ENCODE data around the gene ANK3. TPM values are rescaled to one million over a fixed set of nuclear protein-coding genes. Genes with fewer than 3 reads are reported as not detected.

Gene ANK3
- total RNA-seq, 1 experiment from 2014 or later, result 1.7 TPM

DNA sequence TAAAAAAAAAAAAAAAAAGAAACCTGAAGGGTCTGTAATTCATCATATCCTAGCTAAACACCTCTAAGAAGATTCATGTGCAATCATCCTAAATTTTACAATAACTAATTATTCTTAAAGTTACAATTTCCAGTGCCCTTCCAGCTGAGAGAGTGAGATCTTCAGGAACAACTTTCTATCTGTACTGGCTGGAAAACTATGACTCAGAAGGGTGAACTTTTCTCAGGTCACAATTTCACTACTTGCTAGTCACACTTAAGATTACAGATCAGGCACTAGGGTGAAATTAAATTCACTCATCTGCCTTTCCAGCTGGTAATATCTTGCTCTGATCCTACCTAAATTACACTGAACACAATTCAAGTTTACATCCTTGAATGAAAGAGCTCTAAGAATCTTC, 158.8 kb downstream of the ANK3 start:
- peak; percentile 6 for DNase-seq (ENCODE audit: low read depth)

DNA sequence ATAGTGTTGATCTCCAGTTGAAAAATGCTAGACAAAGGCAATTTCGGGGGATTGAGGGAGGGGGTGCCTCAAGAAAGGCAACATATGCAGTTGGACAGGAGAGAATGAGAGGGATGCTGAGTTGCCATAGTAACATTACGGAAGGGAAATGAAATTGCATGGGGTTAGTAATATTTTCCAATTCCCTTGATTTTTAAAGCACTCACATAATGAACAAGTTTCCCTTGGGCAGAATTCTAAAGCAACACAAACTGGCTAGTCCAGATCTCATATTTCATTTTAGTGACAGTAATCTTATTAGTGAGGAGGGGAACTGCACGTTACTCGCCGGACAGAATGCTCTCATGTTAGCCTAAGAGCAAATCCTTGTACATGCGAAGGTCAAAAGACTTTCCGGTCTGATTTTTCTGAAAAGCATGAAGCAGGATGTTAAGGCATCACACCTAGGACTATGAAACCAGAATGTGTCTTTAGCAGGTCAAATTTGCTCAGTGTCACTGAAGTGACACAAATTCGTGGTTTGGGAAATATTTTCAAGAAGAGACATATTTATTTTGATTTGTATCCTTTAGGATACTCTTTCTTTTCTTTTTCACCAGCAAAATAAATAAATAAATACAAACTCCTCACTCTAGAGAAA, 165.5 kb downstream of the ANK3 start:
- DNase-seq (ENCODE audit: low read depth), result no peak

DNA sequence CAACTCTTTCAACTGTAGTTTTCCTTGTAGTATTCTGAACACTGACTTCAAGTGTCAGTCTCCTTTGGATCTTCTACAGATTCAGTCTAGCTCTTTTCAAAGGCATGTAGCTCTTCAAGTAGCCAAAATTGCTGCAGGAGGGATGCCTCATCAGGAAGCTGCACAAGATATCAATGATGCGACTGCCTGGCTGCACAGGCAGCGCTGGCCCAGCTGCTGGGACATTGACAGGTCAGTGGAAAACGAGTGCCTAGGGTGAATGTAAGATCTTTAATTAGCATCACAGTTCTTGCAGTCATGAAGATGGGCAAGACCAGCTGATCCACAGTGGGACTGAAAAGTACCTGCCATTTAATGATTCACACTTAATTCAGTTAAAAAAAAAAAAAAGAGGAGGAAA, 167.6 kb downstream of the ANK3 start:
- DNase-seq (ENCODE audit: low read depth), result no peak

DNA sequence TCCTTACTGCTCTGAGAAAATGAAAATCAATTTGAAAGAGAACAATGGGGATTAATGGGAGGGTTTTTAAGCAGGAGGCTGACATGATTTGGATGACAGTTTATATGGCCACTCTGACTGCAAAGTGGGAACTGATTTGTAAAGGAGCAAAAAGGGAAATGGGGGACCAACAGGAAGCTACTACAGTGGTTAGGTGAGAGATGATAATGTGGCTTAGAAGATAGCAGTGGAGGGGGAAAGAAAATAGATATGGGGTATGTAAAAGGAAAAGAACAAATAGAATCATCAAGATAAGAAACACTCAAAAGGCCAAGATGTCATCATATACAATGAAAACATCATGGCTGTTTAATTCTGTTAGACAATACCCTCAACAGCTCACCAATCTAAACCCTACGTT, 177.5 kb downstream of the ANK3 start:
- no peak for DNase-seq (ENCODE audit: low read depth)

- no peak for DNase-seq (ENCODE audit: low read depth)
These were observed 179.7 kb downstream of the ANK3 start for GRCh38 chr10:60209874-60210570.

DNA sequence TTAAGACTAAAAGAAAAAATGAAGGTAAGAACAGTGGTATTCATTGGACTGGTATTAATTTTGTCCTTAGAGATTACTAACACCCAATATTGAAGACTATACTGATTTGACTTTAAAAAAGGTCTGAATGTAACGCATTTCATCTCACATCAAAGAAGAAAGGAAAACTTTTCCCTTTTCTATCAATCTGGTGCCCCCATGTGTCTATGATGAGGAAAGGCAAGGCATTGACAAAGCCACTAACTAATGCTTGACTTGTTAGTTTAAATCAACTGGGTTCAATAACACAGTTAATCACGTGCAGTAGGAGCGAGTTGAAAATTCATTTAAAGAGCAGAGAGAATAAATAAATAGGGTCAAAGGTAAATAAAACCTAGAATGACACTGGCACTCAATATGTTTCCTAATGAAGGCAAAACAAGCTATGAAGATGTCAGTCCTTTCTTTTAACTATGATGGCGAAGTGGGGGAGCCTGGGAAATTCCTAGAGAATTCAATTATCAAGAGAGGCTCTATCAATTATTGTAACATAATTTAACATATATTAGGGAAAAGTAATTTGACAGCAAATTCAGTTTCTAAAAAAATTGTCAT, 180.9 kb downstream of the ANK3 start:
- DNase-seq (ENCODE audit: low read depth), result peak; percentile 21

DNA sequence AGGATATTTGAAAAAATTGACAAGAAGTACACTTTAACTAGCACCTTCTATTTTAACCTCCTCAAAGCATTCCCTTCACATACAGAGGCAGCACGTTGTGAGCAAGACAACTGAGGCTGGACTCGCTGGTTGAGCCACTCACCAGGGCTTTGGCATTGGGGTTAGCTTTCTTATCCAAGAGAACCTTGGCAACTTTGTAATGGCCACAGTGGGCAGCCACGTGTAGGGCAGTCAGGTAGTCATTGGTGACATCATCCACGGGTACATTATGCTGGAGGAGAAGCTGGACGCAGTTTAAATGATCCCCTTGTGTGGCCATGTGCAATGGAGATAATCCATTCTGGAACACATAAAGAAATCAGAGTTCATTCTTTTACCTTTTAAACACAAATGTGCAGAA, 181.8 kb downstream of the ANK3 start:
- DNase-seq (ENCODE audit: low read depth), result no peak

DNA sequence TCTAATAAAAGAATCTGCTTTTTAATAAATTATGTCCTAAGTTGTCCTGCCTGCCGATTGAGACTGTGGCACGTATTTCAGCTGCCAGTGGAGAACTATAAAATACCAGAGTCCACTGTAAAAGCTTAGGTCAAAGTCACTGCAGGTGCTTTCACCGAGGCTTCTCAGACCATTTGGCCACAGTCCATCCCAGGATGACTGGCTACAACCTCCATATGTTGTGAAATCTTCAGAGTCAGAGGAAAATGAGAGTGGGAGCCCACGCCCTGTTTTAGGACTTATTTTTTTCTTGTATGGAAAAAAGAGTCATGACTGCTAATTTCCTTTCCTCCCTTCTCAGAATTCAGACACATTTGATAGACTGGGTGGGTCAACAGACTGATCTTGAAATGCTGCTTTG, 182.9 kb downstream of the ANK3 start:
- no peak for DNase-seq (ENCODE audit: low read depth)

DNA sequence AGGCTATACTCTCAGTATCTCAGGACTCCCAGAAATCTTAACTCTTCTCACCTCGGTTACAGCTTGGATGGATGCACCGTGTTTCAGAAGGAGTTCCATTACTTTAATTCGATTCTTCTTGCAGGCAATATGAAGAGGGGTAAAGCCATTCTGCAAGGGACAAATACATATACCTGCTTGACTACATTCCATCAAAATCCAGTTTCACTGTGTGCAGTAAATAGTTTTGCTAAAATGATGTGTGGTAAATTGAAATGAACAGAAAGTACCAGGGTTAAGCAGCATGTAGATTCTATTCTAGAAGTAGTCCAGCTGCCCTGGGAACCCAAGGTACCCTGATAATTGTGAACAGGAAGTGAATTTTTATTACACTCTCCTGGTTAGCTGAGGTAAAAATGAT, 183.9 kb downstream of the ANK3 start:
- no peak for DNase-seq (ENCODE audit: low read depth)

- peak; percentile 6 for DNase-seq (ENCODE audit: low read depth)
These were observed 185.6 kb downstream of the ANK3 start for GRCh38 chr10:60203993-60204618.

DNA sequence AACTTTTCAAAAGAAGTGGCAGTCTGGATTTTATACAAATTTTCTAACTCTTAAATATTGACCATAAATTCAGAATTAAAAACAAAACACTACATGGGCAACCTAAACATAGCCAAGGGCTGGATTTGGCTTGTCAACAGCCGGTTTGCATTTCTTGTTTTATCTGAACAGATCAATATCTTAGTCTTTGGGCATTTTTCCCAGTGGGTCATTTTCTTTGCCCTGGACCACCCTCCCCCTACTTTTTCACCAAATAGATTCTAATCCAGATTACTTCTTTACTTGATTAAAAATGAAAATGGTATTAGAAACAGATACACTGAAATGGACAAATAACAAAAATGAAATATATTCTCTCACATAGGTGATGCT, 189.0 kb downstream of the ANK3 start:
- DNase-seq (ENCODE audit: low read depth), result no peak

DNA sequence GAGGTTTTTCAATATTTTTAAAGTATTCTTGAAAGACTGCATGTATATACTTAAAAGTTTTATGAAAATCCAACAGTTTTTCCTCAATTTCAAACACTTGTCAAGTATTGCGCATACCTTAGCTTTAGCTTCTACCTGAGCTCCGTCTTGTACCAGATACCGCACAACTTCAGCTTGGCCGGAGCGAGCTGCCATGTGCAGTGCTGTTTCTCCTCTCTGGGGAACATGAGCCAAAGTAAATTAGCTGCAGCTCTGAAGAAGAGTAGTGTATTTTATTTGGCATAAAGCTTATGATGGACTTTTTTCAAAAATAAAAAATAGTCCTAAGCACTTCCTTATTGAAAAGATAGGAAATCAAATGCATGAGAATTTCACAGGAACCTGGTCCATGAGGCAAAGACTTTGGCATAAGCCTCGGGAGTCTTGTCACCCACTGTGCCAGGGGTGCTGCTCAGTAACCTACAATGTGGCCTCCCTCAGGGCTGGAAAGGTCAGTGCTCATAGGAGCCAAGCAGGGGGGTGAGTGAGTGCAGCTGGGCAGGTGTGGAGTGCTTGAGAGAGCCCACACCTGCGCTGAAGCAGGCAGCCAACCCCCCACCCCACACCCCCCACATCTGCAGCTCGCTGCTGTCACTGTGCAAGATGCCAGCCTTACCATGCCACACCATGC, 189.5 kb downstream of the ANK3 start:
- DNase-seq (ENCODE audit: low read depth), result no peak

DNA sequence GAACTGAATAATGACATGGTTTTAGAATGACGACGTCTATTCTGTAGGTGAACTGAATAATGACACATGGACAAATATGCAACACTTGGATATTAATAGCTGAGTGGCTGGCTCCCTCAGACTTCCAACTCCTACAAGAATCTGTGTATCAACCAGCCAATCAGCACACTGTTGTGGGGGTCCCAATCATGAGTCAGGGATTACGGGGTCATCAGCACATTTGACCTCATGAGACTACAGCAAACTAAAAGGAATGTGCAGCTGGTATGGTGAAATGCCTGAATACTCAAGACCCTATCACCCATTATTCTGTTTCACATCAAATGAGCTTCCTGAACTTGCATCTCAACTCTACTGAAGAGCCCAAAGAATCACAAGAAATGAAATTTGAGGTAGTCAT, 192.5 kb downstream of the ANK3 start:
- no peak for DNase-seq (ENCODE audit: low read depth)

DNA sequence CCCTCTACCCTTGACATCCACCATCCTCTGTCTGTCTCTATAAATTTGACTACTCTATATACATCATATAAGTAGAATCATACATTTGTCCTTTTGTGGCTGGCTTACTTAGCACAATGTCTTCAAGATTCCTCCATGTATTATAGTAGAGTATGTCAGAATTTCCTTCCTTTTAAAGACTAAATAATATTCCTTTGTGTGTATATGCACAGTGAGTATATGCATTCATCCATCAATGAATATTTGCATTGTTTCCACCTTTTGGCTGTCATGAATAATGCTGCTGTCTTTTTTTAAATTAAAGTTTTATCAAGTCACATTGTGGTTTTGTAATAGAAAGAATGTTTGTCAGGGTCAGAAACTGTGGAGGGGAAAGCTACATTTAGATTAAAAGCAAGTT, 195.3 kb downstream of the ANK3 start:
- DNase-seq (ENCODE audit: low read depth), result no peak

DNA sequence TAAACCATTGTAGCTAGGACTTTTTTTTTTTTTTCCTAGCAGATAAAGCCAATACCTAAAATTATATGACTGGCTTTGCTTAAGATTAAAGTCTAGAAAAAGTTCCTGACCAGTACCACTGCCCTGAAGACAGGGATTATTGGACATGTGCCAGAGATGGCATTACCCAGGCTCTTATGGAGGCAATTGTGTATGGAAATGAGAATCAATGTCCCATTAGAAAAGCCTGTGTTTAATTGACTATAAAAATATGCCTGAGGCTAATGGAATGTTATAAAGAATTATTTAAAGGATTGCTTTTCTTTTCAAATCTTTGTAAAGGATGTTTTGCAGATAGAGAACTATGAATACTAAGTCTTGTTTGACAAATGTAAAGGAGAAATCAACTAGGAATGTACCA, 196.7 kb downstream of the ANK3 start:
- no peak for DNase-seq (ENCODE audit: low read depth)

GRCh38 chr10:60189861-60190475, 199.7 kb downstream of the ANK3 start:
- no peak for DNase-seq (ENCODE audit: low read depth)

DNA sequence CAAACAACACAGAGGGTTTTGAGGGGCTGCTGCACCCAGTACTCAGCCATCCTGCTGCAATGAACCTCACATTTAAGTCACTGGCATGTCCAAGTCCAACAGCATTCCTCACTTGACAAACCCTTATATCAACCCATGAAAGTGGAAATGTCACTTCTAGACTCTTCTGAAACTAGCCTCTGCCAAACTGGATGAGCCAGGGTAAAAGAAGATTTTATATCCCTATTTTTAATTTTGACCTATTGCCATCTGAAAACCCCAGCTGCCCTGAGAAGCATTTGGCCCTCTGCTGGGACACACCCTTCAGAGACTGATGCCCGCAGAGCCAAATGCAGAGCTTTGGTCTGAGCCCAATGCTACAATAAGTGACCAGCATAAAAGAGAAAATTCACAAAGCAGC, 201.1 kb downstream of the ANK3 start:
- DNase-seq (ENCODE audit: low read depth), result no peak

- DNase-seq (ENCODE audit: low read depth), result no peak
These were observed 202.0 kb downstream of the ANK3 start for GRCh38 chr10:60187691-60188090.

DNA sequence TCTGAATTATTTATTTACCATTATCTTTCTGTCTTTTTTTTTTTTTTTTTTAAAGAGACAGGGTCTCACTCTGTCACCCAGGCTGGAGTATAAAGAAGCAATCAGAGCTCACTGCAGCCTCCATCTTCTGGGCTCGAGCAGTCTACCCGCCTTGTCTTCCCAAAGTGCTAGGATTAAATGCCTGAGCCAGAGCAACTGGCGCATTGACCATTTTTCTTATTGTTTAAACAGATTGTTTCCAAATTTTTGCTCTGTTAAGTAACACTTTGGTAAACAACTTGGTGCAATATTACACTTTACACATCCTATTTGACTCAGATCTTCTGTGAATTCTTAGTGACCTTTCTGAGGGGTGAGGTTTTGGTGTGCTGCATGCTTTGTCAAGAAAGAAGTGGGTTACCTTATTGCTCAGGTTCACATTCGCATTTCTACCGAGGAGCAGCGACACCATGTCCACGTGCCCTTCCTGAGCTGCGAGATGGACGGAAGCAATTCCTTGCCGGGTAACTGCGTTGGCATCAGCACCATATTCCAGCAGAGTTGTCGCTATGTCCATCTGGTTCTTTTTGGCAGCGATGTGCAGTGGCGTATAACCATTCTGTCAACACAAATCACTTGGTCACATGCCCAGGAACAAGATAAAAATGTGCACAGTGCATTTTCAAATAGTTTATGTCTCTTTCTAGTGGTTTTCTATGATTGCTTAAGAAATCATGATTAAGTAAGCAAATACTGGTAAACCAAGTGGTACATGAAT, 203.2 kb downstream of the ANK3 start:
- DNase-seq (ENCODE audit: low read depth), result no peak

DNA sequence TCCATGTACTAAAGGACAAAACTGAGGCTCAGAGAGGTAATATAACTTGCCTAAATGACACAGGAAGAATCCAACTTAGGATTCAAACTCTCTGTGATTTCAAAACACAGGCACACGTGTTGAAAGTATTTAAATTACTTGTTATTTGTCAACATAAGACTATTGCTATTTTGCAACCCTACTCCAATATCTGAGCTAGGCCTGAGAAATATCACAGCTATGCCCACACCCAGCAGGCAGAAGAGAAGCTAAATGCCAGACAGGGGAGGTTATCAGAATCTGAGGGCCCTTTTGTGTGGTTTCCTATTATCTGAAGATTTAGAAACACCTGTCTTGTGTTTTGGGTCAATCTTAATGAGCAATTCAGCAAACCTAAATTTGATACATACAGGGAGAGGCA, 204.3 kb downstream of the ANK3 start:
- DNase-seq (ENCODE audit: low read depth), result no peak

DNA sequence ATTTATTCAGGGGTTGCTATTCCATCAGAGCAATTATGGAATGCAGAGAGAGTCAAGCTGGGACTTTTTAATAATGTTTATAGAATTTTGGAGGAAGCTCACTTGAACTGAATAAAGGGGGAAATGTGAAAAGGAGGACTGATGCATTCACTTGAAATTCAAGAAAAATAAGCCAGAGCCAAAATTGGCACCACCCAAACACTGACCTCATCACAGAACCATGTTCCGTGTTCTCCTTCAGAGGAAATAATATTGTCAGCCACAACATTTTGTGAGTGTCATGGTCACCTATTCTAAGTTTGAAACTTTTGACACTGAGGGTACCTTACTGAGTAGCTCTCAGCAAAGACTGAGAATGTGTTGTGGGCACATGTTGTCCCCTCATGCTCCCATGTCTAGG, 207.0 kb downstream of the ANK3 start:
- DNase-seq (ENCODE audit: low read depth), result no peak
